HT1080 (cell line): Measurements from ENCODE around the gene PHF5A. TPM values are rescaled to one million over a fixed set of nuclear protein-coding genes. Genes with fewer than 3 reads are reported as not detected.

ENCODE experiments used
- DNase-seq: peaks from one replicate; pipeline ENCODE4 v3.0.0-alpha.2; 2015; ENCODE audit warnings: low read depth
- total RNA-seq: library from RNA; depleted of rRNA; stranded (reverse); fragments of >200 nt; shearing (Covaris generic); gene quantifications from 2 replicates; pipeline ENCODE4 v1.2.3, GENCODE V29; 2014; rRNA removed

Gene PHF5A
- total RNA-seq, 1 experiment from 2014 or later: 167 TPM

- no peak for DNase-seq
Measured at GRCh38 chr22:41418717-41419116, 49.8 kb downstream of the PHF5A start.

GRCh38 chr22:41417622-41418390, 50.7 kb downstream of the PHF5A start:
- DNase-seq: no peak

GRCh38 chr22:41415554-41415953, 52.9 kb downstream of the PHF5A start:
- no peak for DNase-seq

- DNase-seq: no peak
Measured at GRCh38 chr22:41411021-41411851, 57.3 kb downstream of the PHF5A start.

GRCh38 chr22:41410311-41410751, 58.2 kb downstream of the PHF5A start:
- DNase-seq: no peak

Other genes with a start within 250 kb of the PHF5A start
- gene CHADL, start 227.8 kb downstream of the PHF5A start, total RNA-seq: not detected in 2 replicates
- 189 and 198 TPM in 2 replicates for gene RANGAP1, start 182.5 kb downstream of the PHF5A start, total RNA-seq
- 55.7 and 58.7 TPM in 2 replicates for gene ZC3H7B, start 167.2 kb downstream of the PHF5A start, total RNA-seq
- 4.1 and 6.7 TPM in 2 replicates for gene TEF, start 86.8 kb downstream of the PHF5A start, total RNA-seq
- gene TOB2, start 21.9 kb downstream of the PHF5A start, total RNA-seq: 14.2 and 23.8 TPM in 2 replicates
- gene ACO2, start 425 bp upstream of the PHF5A start, total RNA-seq: 75.6 and 86.8 TPM in 2 replicates
- 21.5 and 26.6 TPM in 2 replicates for gene POLR3H, start 75.8 kb upstream of the PHF5A start, total RNA-seq
- gene CSDC2, start 92.3 kb upstream of the PHF5A start, total RNA-seq: 0.08 and 0.13 TPM in 2 replicates
- 7.2 and 9.1 TPM in 2 replicates for gene PMM1, start 121.1 kb upstream of the PHF5A start, total RNA-seq
- 71.2 and 102 TPM in 2 replicates for gene DESI1, start 152.4 kb upstream of the PHF5A start, total RNA-seq
- 596 and 601 TPM in 2 replicates for gene XRCC6, start 152.6 kb upstream of the PHF5A start, total RNA-seq
- 229 and 305 TPM in 2 replicates for gene SNU13, start 220.2 kb upstream of the PHF5A start, total RNA-seq
- 1.4 and 2.4 TPM in 2 replicates for gene MEI1, start 230.8 kb upstream of the PHF5A start, total RNA-seq